ENCODE data around the gene ITGA8.
A peak's percentile ranks its signal among the peaks of the same experiment; 100 is the strongest.
"Not testable (repeated sequence)": the region's sequence is repeated elsewhere in the genome, so short reads cannot be mapped to it uniquely, and the experiment has no call there.

Gene ITGA8

DNA sequence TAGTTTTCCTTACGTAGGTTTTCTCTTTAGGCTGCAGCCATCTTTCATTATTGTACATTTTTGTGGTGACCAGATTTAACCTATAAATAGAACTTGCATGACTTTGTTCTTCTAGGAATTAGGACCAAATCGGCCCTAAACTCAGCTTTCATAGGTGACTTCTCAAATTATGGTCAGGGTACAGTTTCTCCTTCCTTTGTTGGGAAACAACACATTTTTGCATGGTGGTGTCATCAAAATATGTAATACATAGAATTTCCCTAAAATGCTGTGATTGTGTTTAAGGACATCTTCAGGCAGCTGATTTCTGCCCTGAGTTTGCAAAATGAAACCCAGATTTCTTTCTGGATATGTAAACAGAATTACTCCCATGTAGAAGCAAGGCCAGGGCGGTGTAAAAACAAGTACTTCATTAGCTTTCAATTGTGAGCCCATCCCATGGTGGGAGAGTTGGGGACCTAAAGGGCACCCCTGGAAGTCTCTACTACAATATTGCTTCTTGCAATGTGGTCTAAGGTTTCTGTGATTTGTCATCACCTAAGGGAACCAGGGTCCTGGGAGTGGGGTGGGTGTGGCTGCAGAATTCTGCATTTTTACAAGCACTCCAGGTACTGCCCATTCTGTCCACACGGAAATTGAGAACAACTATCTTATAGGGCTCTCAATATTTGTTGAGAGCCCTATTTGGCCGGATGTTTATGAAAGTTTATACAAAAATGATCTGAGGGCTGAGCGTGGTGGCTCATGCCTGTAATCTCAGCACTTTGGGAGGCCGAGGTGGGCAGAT is 227.7 kb downstream of the ITGA8 start:
- DNase-seq (ENCODE audit: low read depth): no peak

DNA sequence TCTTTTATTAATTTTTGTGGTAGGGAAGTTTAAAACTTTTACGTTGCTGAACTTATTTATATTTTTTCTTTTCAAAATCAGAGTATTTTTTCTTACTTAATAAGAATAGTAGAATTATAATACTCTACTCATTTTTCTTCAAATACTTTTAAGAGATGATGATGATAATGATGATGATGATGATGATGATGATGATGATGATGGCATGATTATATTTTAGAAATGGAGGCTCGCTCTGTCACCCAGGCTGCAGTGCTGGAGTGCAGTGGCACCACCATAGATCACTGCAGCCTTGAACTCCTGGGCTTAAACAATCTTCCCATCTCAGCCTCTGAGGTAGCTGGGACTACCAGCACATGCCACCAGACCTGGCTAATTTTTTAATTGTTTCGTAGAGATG is 230.3 kb downstream of the ITGA8 start:
- no peak for DNase-seq (ENCODE audit: low read depth)

- DNase-seq (ENCODE audit: low read depth): no peak
Measured at GRCh38 chr10:15487376-15487775, 232.3 kb downstream of the ITGA8 start.

DNA sequence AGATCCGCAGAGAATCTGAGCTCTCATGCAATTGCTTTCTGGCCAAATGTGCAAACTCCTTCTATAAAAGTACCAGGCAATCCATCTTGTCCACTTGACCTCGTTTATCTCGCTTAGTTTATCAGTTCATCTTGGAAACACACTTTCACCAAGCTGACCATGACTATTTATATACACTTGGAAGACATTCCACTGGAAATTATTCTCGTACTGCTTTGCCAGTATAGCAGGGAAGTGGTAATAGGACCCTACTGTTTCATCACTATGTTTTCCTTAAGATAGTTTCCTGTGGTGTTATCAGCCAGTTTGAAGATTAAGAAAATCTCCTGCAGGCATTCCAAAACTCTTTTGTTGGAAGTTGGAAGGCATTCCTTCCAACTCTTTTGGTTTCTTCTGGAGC is 233.3 kb downstream of the ITGA8 start:
- no peak for DNase-seq (ENCODE audit: low read depth)

DNA sequence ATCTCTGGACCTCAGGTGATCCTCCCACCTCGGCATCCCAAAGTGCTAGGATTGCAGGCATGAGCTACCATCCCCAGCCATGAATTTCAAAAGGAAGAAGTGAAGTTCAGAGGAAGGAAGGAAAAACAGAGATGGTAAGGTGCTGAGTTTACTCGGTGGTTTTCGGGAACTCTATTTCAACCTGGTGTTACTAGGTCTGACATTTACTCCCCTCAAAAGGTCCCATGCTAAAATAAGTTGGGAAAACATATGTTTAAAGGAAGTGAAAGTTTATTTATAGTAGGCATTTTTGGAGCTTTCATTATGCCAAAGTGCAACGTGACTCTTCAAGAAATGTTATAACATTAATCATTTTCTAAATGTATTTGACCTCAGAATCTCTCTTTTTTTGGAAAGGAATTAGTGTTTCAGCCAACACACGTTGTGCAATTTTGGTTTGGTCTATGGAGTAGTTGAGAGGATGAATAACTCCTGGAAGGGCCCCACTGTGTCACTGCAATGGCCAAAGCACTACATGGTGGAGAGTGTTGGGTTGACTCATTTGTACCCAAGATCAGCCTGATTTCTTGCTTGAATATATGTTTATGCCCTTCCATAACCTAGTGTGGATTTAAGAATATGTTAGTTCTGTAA is 233.9 kb downstream of the ITGA8 start:
- peak; percentile 57 for DNase-seq (ENCODE audit: low read depth)

DNA sequence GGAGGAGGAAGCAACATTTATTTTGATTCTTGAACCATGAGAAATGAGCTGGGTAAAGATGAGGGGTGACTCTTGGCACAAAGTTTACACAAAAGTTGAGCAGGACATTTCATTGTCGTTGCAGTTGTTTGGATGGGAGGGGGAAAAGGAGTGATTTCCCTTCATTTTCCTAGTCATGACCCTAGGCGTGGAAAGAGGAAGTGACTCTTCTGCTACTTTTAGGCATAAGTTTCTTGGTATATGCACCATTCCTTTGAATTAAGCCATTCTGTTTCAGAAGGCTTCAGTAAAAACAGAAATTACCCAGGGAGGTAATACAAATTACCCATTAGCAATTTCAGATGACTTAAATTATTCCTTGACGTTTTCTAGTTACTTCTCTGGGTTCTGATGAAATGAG is 234.7 kb downstream of the ITGA8 start:
- DNase-seq (ENCODE audit: low read depth): no peak

- no peak for DNase-seq (ENCODE audit: low read depth)
Measured at GRCh38 chr10:15484128-15484527, 235.6 kb downstream of the ITGA8 start.

GRCh38 chr10:15483215-15484075 is 236.3 kb downstream of the ITGA8 start:
- no peak for DNase-seq (ENCODE audit: low read depth)

- DNase-seq (ENCODE audit: low read depth): peak; percentile 52
Measured at GRCh38 chr10:15482156-15482555, 237.6 kb downstream of the ITGA8 start.

DNA sequence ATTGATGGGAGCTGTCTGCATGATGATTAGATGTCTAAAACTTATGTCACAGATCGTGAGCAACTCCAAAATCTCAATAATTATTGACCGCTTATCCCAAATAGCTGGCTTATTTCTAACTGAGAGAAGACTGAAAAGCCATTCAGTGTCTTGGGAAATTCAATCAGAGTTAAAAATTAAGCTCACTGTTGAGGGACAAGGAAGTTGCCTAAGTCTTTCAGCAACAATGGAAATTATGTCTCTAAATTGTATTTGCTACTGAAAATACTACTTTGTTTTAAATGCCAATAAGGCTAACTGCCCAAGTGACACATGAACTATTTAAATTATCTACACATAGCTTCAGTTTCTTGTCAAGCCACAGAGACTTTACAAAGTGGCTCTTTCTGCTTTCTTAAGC is 240.8 kb downstream of the ITGA8 start:
- DNase-seq (ENCODE audit: low read depth): no peak

- DNase-seq (ENCODE audit: low read depth): no peak
Measured at GRCh38 chr10:15478429-15478828, 241.3 kb downstream of the ITGA8 start.

GRCh38 chr10:15476337-15476736 is 243.4 kb downstream of the ITGA8 start:
- DNase-seq (ENCODE audit: low read depth): no peak

GRCh38 chr10:15475439-15475838 is 244.3 kb downstream of the ITGA8 start:
- not testable (repeated sequence) for DNase-seq (ENCODE audit: low read depth)

GRCh38 chr10:15474671-15475070 is 245.1 kb downstream of the ITGA8 start:
- DNase-seq (ENCODE audit: low read depth): no peak

DNA sequence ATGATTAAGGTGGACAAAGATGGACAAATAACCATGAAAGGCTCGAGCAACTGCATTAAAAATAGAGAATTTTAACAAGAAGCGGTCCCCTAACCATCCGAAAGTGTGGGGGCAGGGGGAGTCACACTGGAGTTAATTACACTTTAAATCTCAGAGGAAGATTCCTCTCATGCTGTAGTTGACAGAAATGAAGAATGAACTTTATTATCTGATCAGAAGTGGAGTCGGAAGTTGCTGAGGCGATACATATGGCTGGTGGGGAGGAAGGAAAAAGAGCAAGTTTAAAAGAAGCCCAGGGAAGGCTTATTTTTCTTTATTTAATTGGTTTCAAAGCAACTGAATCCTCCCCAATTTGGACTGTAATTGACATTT is 246.3 kb downstream of the ITGA8 start:
- DNase-seq (ENCODE audit: low read depth): no peak

DNA sequence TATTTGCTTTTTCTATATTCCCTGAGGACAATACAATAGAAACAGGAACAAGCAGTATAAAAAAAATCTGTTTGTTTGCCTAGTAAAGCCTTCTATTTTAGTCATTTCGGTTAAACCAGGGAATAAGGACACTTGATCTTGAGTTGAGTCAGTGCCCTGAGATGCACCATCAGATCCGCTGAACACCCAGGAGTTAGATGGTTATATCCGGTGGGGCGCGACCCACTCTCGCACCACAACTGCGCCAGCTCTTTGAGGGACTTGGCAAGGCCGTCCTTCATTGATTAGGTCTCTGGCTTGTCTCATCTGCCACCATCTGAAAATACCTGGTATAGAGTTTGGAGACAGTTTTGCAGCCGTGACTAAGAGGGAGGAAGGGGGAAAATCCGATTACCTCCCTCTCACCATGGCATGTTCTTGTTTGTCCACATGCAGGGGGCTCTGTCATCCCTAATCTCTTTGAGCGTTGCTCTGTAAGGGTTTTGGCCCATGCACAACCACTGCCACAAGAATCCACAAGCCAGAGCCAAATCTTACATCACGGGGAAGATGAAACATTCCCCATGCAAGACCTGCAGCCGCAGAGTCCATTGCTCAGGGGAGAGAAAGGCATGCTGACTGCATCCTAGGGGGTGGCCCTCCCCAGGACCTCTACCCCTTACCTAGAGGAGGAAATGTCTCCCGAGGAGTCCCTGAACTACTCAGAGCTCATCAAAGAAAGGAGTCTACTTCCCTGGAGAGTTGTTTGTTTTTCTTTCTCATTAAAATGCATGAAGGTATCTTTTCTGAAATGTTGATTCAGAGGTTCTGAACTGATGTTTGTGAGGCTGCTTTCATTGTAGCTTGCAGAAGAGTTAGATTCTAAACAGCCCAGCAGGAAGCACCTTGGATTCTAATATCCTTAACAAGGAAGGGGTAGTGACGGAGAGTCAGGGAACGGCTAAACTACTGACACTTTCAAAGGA is 247.0 kb downstream of the ITGA8 start:
- peak; percentile 51 for DNase-seq (ENCODE audit: low read depth)

GRCh38 chr10:15472008-15472407 is 247.7 kb downstream of the ITGA8 start:
- no peak for DNase-seq (ENCODE audit: low read depth)

DNA sequence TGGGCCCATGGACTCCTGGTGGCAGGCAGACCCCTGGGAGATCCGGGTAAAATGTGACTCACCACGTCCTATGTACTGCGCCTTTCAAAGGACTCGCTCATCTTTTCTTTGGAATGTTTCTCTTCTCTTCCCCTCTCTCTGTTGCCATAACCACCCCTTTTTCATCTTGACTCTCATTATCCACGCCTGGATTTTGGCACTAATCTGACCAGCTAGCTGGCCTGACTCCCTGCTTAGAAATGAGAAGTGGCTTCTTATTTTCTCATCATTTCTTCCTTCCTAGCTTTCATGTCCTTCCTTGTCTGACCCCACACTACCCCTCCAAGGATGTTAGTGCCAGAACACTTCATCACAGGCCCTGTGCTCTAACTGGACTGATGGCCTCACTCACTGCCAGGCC is 250.6 kb downstream of the ITGA8 start:
- no peak for DNase-seq (ENCODE audit: low read depth)

GRCh38 chr10:15464381-15464780 is 255.3 kb downstream of the ITGA8 start:
- no peak for DNase-seq (ENCODE audit: low read depth)
